ENCODE results near the gene MSLN. TPM values are rescaled to one million over a fixed set of nuclear protein-coding genes. Genes with fewer than 3 reads are reported as not detected.

Gene MSLN
- total and polyA plus RNA-seq, 2 of the 13 experiments (the other 11 are each of a cell fraction or from before 2014, with no cell fraction given): 2.0 to 2.3 TPM

DNA sequence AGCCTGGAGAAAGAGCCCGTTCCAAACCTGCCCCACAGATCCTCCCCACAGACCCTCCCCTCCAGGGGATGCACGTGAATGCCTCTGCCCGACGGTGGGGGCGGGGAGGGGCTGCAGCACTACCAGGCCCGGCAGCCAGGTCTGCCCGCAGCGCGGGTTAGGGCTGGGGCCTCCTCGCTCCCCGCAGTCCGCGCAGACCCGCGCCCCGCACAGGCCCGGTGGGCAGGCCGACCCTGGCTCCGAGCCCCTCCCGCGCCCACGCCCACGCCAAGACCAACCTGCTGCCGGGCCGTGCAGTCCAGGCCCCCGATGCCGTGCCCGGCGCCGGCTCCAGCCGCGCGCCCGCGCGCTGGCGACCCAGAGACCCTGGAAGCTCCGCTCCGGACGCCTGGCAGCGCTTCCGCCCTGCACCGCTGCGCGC is 27.5 kb downstream of the MSLN start, which contains the start of gene RPUSD1:
TSS of gene RPUSD1 (minus strand) at position 404 of the 421 bp plus-strand sequence. CDS start 644 bp downstream, outside the sequence.
- H4K20me1 ChIP-seq (ENCODE audit: insufficient read depth, low read length): no peaks in the 10 kb centered on the region
- H3K27ac ChIP-seq (ENCODE audit: extremely low read length, insufficient read depth, low read length): peak within 1 kb of the TSS; percentile 47
- no peak within 1 kb of the TSS for H2AFZ ChIP-seq (ENCODE audit: low read length)
- H3K4me3 ChIP-seq (replicated peaks in 1 of 3; ENCODE audit: insufficient read depth in 1 of 3, low read depth in 2 of 3, low read length in 3 of 3): peak within 1 kb of the TSS; percentile 71 to 96 (median 90)
- H3K36me3 ChIP-seq (replicated peaks in 1 of 2; ENCODE audit: control insufficient read depth in 1 of 2, insufficient read depth in 2 of 2, low read length in 2 of 2): peaks cover 5 to 12% of the 10 kb centered on the region in 2 experiments; a peak in 3 of 5 replicates
- intact Hi-C loops (cut with micrococcal nuclease; ENCODE audit: unreplicated experiment): no loop called here
- ATAC-seq: peak; percentile 47
- in situ Hi-C loops (cut with HindIII; ENCODE audit: extremely low pct_ligation_motif_present, low pct_unique_long_range_greater_than_20kb): loop anchor here (5.0 kb wide), 2 partner anchors 46 to 76 kb away; partner anchors contain the start of gene CIAO3
- POLR2A ChIA-PET: interaction anchor here (1.0 to 2.1 kb wide), 8 partner anchors 27 to 183 kb away, joined by 3 to 12 read pairs (median 5); partner anchors contain the start of genes ANTKMT, CIAO3, LMF1 and METRN
- peaks cover 0 to 4% of the 10 kb centered on the region in 2 experiments; a peak in 2 of 5 replicates for H3K27me3 ChIP-seq (ENCODE audit: control insufficient read depth in 1 of 2, insufficient read depth in 2 of 2, low read length in 2 of 2)
- no peak for FAIRE-seq
- BruUV-seq (replicated peaks): no TSS peak
- peaks cover 3% of the 10 kb centered on the region for H3K79me2 ChIP-seq (ENCODE audit: insufficient read depth, low read length)
- WGBS (ENCODE audit: low lambda C conversion rate): 0% methylated on average over 1 of the region's 45 CpGs
- CTCF ChIA-PET (ENCODE audit: low intra/inter-chr PET ratio, low total read pairs): interaction anchor here (0.9 kb wide), 1 partner anchor 77 kb away, joined by 3 read pairs; no protein-coding TSS in a partner anchor
- H3K9ac ChIP-seq (ENCODE audit: insufficient read depth, low read depth, low read length): peak within 1 kb of the TSS; percentile 82
- no peaks in the 10 kb centered on the region for H3K9me3 ChIP-seq (ENCODE audit: low read length)
- DNase-seq (ENCODE audit: low spot score): no peak
- H3K4me1 ChIP-seq (ENCODE audit: insufficient read depth, low read length): peaks cover 15% of the 10 kb centered on the region
- peak within 1 kb of the TSS; percentile 88 for H3K4me2 ChIP-seq (ENCODE audit: low read depth, low read length)
- TF ChIP-seq, protein P1, sequence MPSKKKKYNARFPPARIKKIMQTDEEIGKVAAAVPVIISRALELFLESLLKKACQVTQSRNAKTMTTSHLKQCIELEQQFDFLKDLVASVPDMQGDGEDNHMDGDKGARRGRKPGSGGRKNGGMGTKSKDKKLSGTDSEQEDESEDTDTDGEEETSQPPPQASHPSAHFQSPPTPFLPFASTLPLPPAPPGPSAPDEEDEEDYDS (CRISPR knock-in tag; IDR thresholded peaks at IDR 0.05): no peak
- no peak for TF ChIP-seq SAFB2 (CRISPR knock-in tag; IDR thresholded peaks at IDR 0.05; ENCODE audit: borderline replicate concordance, low read depth)
- TF ChIP-seq CEBPB (IDR thresholded peaks at IDR 0.05; ENCODE audit: borderline replicate concordance, low read depth, low read length): no peak
- peak; percentile 39; the same call in 1 of the 2 replicates for TF ChIP-seq ZNF841 (CRISPR knock-in tag; IDR thresholded peaks at IDR 0.05; ENCODE audit: borderline replicate concordance)
- TF ChIP-seq ZNF616 (CRISPR knock-in tag; IDR thresholded peaks at IDR 0.05; ENCODE audit: low read depth): 0 out of 2 replicates have a peak, but pooled peaks have one; percentile 12
- TF ChIP-seq CCAR2 (optimal IDR thresholded peaks at IDR 0.05; ENCODE audit: low read depth, low read length): no peak
- TF ChIP-seq ZNF7 (CRISPR knock-in tag; IDR thresholded peaks at IDR 0.05): no peak
- 0 out of 2 replicates have a peak, but pooled peaks have one; percentile 2 for TF ChIP-seq NR2C2 (CRISPR knock-in tag; IDR thresholded peaks at IDR 0.05; ENCODE audit: borderline replicate concordance)
- peak; percentile 64 for TF ChIP-seq POLR2G (IDR thresholded peaks at IDR 0.05; ENCODE audit: low read depth, low read length)
- no peak; the same call in 1 of the 2 replicates for TF ChIP-seq ZNF790 (CRISPR knock-in tag; IDR thresholded peaks at IDR 0.05; ENCODE audit: borderline replicate concordance)
- no peak for TF ChIP-seq GATA4 (IDR thresholded peaks at IDR 0.05; ENCODE audit: borderline replicate concordance, low read depth)
- peak; percentile 22; the same call in 1 of the 2 replicates for TF ChIP-seq REL (CRISPR knock-in tag; conservative IDR thresholded peaks at IDR 0.05)
- TF ChIP-seq SMAD1 (CRISPR knock-in tag; IDR thresholded peaks at IDR 0.05; ENCODE audit: borderline replicate concordance, low read depth): 0 out of 2 replicates have a peak, but pooled peaks have one; percentile 16
- TF ChIP-seq FOXA1 (IDR thresholded peaks at IDR 0.05): no peak
- no peak for TF ChIP-seq FOXA1 (CRISPR knock-in tag; IDR thresholded peaks at IDR 0.05)
- no peak for TF ChIP-seq ZNF792 (CRISPR knock-in tag; IDR thresholded peaks at IDR 0.05)
- TF ChIP-seq RBFOX2 (IDR thresholded peaks at IDR 0.05; ENCODE audit: low read depth, low read length): peak; percentile 49; the same call in 1 of the 2 replicates
- TF ChIP-seq ZNF816 (CRISPR knock-in tag; IDR thresholded peaks at IDR 0.05; ENCODE audit: borderline replicate concordance): no peak
- TF ChIP-seq ZNF350 (CRISPR knock-in tag; IDR thresholded peaks at IDR 0.05; ENCODE audit: borderline replicate concordance, low read depth): no peak
- 0 out of 2 replicates have a peak, but pooled peaks have one; percentile 5 for TF ChIP-seq KAT8 (CRISPR knock-in tag; IDR thresholded peaks at IDR 0.05)
- TF ChIP-seq ZNF274 (CRISPR knock-in tag; IDR thresholded peaks at IDR 0.05): peak; percentile 26; the same call in 1 of the 2 replicates
- TF ChIP-seq PHF8 (CRISPR knock-in tag; IDR thresholded peaks at IDR 0.05): peak; percentile 10
- TF ChIP-seq HOXA9 (CRISPR knock-in tag; IDR thresholded peaks at IDR 0.05; ENCODE audit: borderline replicate concordance): peak; percentile 62; the same call in 1 of the 2 replicates
- TF ChIP-seq RAD21 (CRISPR knock-in tag; IDR thresholded peaks at IDR 0.05): peak; percentile 53; the same call in 1 of the 2 replicates
- no peak for TF ChIP-seq PCBP1 (IDR thresholded peaks at IDR 0.05; ENCODE audit: borderline replicate concordance, low read depth, low read length)
- peak; percentile 5; the same call in 1 of the 2 replicates for TF ChIP-seq ARNT2 (CRISPR knock-in tag; IDR thresholded peaks at IDR 0.05; ENCODE audit: low read depth)
- no peak for TF ChIP-seq ZNF510 (CRISPR knock-in tag; IDR thresholded peaks at IDR 0.05; ENCODE audit: low read depth)
- peak; percentile 46; the same call in 1 of the 2 replicates for TF ChIP-seq KDM5A (IDR thresholded peaks at IDR 0.05; ENCODE audit: borderline replicate concordance, low read length)

Data from HepG2 (cell line).